HepG2 (cell line): ENCODE results near the gene RAD54L. TPM values are rescaled to one million over a fixed set of nuclear protein-coding genes. Genes with fewer than 3 reads are reported as not detected.

ENCODE experiments used
- CCDC6 ChIP-seq: sonication (generic); formaldehyde crosslinking; IDR thresholded peaks from 2 replicates; pipeline ENCODE4 v1.8.1; 2022; ENCODE audit warnings: mild to moderate bottlenecking, missing genetic modification reagents, moderate library complexity
- EHMT2 ChIP-seq: fragments of 200-600 bp; sonication (generic); IDR thresholded peaks from 2 replicates; pipeline ENCODE4 v1.7.0; 2017; ENCODE audit warnings: antibody characterized with exemption, low read depth, low read length, borderline replicate concordance
- KDM2A ChIP-seq: sonication (generic); formaldehyde crosslinking; IDR thresholded peaks from 2 replicates; pipeline ENCODE4 v1.4.0; 2020; ENCODE audit warnings: low read depth, missing genetic modification reagents, borderline replicate concordance
- LCORL ChIP-seq, 2 experiments: fragments of 450-650 bp in 1 of 2; sonication (generic) in 1 of 2; formaldehyde crosslinking in 1 of 2; IDR thresholded peaks; 2 replicates each; pipeline versions ENCODE4 v1.5.0 to v1.6.1; 2017 to 2020; ENCODE audit warnings: antibody characterized with exemption in 1 of 2, missing genetic modification reagents in 1 of 2
- NFRKB ChIP-seq: fragments of 450-650 bp; IDR thresholded peaks from 2 replicates; pipeline ENCODE4 v1.6.1; 2017
- NRL ChIP-seq: sonication (generic); formaldehyde crosslinking; IDR thresholded peaks from 2 replicates; pipeline ENCODE4 v1.5.0; 2020; ENCODE audit warnings: missing genetic modification reagents, mild to moderate bottlenecking, moderate library complexity, borderline replicate concordance
- POLR2G ChIP-seq: fragments of 200-400 bp; formaldehyde crosslinking; IDR thresholded peaks from 2 replicates; pipeline ENCODE4 v1.6.1; 2018; ENCODE audit warnings: mild to moderate bottlenecking, low read depth, low read length, moderate library complexity
- TGIF2 ChIP-seq: IDR thresholded peaks from 2 replicates; pipeline ENCODE4 v1.6.1; 2016; ENCODE audit warnings: control low read depth, missing compliant biosample characterization
- polyA plus RNA-seq, 8 experiments: library from polyadenylated mRNA; depleted of rRNA in 3 of 8; stranded (reverse) in 7 of 8; unstranded in 1 of 8; fragments of >200 nt; fragmentation: Illumina TruSeq in 4 of 8; extraction: Trizol in 4 of 8; gene quantifications; 2 replicates each; pipeline versions ENCODE4 v1.2.1 to v1.2.3, GENCODE V29; 2011 to 2016; ENCODE audit warnings: low read depth in 4 of 8, missing spikeins in 1 of 8, mixed read lengths in 1 of 8; ENCODE audit not compliant: insufficient read depth in 1 of 8
- total RNA-seq, 5 experiments: library from RNA; depleted of rRNA; stranded (reverse); fragments of >200 nt; fragmentation: Illumina TruSeq; extraction: Trizol; gene quantifications; 2 replicates each; pipeline ENCODE4 v1.2.3, GENCODE V29; 2016; ENCODE audit warnings: low read depth in 1 of 5
- TF ChIP-seq, protein P1 (sequence below): sonication (generic); formaldehyde crosslinking; IDR thresholded peaks from 2 replicates; pipeline ENCODE4 v1.8.1; 2023; ENCODE audit warnings: mild to moderate bottlenecking, moderate library complexity, missing genetic modification reagents
- TF ChIP-seq, protein P2 (sequence below): sonication (generic); formaldehyde crosslinking; IDR thresholded peaks from 2 replicates; pipeline ENCODE4 v1.8.1; 2022; ENCODE audit warnings: low read depth, mild to moderate bottlenecking, missing genetic modification reagents
- TF ChIP-seq, protein P3 (sequence below): sonication (generic); formaldehyde crosslinking; IDR thresholded peaks from 2 replicates; pipeline ENCODE4 v1.5.0; 2020; ENCODE audit warnings: mild to moderate bottlenecking, missing genetic modification reagents
- TF ChIP-seq, protein P4 (sequence below), 2 experiments: sonication (generic) in 1 of 2; formaldehyde crosslinking in 1 of 2; IDR thresholded peaks; 2 replicates each; pipeline versions ENCODE4 v1.4.0 to v1.6.1; 2018 to 2020; ENCODE audit warnings: missing genetic modification reagents in 2 of 2, borderline replicate concordance in 1 of 2, low read depth in 1 of 2, mild to moderate bottlenecking in 1 of 2, missing biosample characterization in 1 of 2
- TF ChIP-seq, protein P5 (sequence below): sonication (generic); formaldehyde crosslinking; IDR thresholded peaks from 2 replicates; pipeline ENCODE4 v1.5.1; 2020; ENCODE audit warnings: mild to moderate bottlenecking, missing genetic modification reagents, moderate library complexity

Gene RAD54L
- total and polyA plus RNA-seq, 2 of the 13 experiments (the other 11 are each of a cell fraction or from before 2014, with no cell fraction given): 10.2 to 30.0 TPM

DNA sequence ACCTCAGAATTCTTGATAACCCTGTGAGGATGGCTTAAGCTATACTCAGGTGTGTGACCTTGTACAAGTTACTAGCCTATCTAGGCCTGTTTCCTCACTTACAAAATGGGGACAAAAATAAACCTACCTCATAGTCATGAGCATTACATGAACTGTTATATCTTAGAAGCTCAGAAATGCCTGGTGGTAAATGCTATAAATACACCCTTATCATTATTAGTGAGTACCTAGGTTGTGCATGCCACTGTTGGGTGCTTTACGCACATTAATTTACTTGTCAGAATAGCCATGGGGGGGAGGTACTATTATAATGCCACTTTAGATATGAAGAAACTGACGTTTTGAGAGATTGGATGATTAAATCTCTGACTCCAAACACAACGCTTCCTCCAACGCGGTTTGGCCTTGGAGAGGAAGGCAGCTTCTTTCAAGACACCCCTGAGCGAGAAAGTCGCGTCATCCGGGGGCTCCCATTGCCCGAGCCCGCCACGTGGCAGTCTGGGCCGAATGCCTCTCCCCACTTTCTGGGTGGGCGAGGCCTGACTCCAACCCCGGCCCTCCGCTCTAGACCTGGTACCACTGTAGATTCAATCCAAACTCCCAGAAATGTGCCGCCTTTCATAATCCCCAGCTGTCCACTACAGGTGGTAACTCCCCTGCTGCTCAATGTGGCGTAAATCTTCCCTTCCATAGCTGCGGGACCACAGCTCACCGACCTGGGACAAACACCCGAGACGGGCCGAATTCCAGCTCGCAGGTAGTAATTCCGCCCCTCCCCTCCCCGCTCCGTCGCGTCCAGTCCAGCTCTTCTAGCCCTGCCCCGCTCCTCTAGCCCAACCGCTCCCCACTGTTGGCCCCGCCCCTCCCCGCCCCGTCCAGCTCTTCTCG lies 771 bp upstream of the RAD54L start (continued):
- TF ChIP-seq LCORL (IDR thresholded peaks at IDR 0.05): no peak
- peak; percentile 76 for TF ChIP-seq LCORL (CRISPR knock-in tag; IDR thresholded peaks at IDR 0.05)
- TF ChIP-seq, protein P1, sequence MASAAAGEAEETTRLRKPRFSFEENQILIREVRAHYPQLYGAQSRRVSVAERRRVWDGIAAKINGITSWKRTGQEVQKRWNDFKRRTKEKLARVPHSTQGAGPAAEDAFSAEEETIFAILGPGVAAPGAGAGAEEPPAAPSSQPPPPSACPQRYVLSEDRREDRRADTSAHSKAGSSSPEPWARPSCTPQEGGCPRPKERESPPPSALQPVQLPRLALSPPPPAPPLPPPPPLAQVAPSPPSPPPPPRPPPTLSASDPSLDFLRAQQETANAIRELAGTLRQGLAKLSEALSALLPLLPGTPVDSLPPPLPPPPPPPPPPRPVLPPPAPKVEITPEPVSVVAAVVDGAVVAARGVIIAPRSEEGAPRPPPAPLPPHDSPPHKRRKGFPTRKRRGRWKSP (CRISPR knock-in tag): 0 out of 2 replicates have a peak, but pooled peaks have one; percentile 43
- TF ChIP-seq, protein P2, sequence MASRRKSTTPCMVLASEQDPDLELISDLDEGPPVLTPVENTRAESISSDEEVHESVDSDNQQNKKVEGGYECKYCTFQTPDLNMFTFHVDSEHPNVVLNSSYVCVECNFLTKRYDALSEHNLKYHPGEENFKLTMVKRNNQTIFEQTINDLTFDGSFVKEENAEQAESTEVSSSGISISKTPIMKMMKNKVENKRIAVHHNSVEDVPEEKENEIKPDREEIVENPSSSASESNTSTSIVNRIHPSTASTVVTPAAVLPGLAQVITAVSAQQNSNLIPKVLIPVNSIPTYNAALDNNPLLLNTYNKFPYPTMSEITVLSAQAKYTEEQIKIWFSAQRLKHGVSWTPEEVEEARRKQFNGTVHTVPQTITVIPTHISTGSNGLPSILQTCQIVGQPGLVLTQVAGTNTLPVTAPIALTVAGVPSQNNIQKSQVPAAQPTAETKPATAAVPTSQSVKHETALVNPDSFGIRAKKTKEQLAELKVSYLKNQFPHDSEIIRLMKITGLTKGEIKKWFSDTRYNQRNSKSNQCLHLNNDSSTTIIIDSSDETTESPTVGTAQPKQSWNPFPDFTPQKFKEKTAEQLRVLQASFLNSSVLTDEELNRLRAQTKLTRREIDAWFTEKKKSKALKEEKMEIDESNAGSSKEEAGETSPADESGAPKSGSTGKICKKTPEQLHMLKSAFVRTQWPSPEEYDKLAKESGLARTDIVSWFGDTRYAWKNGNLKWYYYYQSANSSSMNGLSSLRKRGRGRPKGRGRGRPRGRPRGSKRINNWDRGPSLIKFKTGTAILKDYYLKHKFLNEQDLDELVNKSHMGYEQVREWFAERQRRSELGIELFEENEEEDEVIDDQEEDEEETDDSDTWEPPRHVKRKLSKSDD: no peak
- TF ChIP-seq KDM2A (CRISPR knock-in tag): peak; percentile 58; the same call in 1 of the 2 replicates
- TF ChIP-seq EHMT2: no peak
- TF ChIP-seq, protein P3, sequence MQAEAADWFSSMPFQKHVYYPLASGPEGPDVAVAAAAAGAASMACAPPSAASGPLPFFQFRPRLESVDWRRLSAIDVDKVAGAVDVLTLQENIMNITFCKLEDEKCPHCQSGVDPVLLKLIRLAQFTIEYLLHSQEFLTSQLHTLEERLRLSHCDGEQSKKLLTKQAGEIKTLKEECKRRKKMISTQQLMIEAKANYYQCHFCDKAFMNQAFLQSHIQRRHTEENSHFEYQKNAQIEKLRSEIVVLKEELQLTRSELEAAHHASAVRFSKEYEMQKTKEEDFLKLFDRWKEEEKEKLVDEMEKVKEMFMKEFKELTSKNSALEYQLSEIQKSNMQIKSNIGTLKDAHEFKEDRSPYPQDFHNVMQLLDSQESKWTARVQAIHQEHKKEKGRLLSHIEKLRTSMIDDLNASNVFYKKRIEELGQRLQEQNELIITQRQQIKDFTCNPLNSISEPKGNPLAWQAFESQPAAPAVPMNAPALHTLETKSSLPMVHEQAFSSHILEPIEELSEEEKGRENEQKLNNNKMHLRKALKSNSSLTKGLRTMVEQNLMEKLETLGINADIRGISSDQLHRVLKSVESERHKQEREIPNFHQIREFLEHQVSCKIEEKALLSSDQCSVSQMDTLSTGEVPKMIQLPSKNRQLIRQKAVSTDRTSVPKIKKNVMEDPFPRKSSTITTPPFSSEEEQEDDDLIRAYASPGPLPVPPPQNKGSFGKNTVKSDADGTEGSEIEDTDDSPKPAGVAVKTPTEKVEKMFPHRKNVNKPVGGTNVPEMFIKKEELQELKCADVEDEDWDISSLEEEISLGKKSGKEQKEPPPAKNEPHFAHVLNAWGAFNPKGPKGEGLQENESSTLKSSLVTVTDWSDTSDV (CRISPR knock-in tag): 0 out of 2 replicates have a peak, but pooled peaks have one; percentile 4
- TF ChIP-seq NFRKB: no peak
- 0 out of 2 replicates have a peak, but pooled peaks have one; percentile 23 for TF ChIP-seq TGIF2 (CRISPR knock-in tag)
- TF ChIP-seq NRL: no peak
- TF ChIP-seq, protein P4, sequence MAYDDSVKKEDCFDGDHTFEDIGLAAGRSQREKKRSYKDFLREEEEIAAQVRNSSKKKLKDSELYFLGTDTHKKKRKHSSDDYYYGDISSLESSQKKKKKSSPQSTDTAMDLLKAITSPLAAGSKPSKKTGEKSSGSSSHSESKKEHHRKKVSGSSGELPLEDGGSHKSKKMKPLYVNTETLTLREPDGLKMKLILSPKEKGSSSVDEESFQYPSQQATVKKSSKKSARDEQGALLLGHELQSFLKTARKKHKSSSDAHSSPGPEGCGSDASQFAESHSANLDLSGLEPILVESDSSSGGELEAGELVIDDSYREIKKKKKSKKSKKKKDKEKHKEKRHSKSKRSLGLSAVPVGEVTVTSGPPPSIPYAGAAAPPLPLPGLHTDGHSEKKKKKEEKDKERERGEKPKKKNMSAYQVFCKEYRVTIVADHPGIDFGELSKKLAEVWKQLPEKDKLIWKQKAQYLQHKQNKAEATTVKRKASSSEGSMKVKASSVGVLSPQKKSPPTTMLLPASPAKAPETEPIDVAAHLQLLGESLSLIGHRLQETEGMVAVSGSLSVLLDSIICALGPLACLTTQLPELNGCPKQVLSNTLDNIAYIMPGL (CRISPR knock-in tag; IDR thresholded peaks at IDR 0.05; ENCODE audit: borderline replicate concordance in 1 of 2, low read depth in 1 of 2): peak in 1 of 2 experiments; percentile 11; a peak in 1 of 4 replicates
- TF ChIP-seq POLR2G: peak; percentile 50; the same call in 1 of the 2 replicates
- TF ChIP-seq CCDC6 (CRISPR knock-in tag): 0 out of 2 replicates have a peak, but pooled peaks have one; percentile 10
- TF ChIP-seq, protein P5, sequence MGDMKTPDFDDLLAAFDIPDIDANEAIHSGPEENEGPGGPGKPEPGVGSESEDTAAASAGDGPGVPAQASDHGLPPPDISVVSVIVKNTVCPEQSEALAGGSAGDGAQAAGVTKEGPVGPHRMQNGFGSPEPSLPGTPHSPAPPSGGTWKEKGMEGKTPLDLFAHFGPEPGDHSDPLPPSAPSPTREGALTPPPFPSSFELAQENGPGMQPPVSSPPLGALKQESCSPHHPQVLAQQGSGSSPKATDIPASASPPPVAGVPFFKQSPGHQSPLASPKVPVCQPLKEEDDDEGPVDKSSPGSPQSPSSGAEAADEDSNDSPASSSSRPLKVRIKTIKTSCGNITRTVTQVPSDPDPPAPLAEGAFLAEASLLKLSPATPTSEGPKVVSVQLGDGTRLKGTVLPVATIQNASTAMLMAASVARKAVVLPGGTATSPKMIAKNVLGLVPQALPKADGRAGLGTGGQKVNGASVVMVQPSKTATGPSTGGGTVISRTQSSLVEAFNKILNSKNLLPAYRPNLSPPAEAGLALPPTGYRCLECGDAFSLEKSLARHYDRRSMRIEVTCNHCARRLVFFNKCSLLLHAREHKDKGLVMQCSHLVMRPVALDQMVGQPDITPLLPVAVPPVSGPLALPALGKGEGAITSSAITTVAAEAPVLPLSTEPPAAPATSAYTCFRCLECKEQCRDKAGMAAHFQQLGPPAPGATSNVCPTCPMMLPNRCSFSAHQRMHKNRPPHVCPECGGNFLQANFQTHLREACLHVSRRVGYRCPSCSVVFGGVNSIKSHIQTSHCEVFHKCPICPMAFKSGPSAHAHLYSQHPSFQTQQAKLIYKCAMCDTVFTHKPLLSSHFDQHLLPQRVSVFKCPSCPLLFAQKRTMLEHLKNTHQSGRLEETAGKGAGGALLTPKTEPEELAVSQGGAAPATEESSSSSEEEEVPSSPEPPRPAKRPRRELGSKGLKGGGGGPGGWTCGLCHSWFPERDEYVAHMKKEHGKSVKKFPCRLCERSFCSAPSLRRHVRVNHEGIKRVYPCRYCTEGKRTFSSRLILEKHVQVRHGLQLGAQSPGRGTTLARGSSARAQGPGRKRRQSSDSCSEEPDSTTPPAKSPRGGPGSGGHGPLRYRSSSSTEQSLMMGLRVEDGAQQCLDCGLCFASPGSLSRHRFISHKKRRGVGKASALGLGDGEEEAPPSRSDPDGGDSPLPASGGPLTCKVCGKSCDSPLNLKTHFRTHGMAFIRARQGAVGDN (CRISPR knock-in tag): peak; percentile 87
